OCI-LY7 (cell line): ENCODE data around the gene VPS8.

Experiments
- CTCF ChIP-seq: fragments of 200-600 bp; sonication (generic); conservative IDR thresholded peaks from 2 replicates; pipeline ENCODE4 v1.5.1; 2014; ENCODE audit warnings: mild to moderate bottlenecking, antibody characterized with exemption, low read length, moderate library complexity, mixed read lengths
- EZH2phosphoT487 ChIP-seq: fragments of 200-600 bp; sonication (generic); IDR thresholded peaks from 2 replicates; pipeline ENCODE4 v1.6.1; 2018; ENCODE audit warnings: low read depth, borderline replicate concordance, mild to moderate bottlenecking, mixed run types, antibody characterized with exemption, low read length, moderate library complexity, mixed read lengths

DNA sequence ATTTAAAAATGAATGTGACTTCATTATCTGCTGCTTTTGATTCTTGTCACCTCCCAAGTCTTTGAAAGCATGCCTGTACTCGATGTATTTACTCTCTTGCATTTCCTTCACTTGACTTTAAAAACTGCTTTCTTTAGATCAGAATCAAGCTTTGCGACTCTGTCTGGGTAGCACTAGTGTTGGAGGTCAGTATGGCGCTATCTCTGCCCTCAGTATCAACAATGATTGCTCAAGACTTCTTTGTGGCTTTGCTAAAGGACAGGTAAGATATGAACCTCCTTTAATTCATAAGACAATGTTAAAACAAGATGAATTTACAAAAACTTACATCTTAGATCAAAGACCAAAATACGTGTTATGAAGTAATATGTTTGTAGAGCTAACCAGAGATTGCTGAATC lies 37.0 kb downstream of the VPS8 start:
- TF ChIP-seq CTCF (no peak), EZH2phosphoT487 (no peak)
